Stimulated activated CD4-positive, alpha-beta T cell treated with anti-CD3 and anti-CD28 coated beads, Interleukin-1b, Interleukin-23, amount 100 ng/mL, for 48 hours (primary cell): ENCODE data around the gene NXF1.
A peak's percentile ranks its signal among the peaks of the same experiment; 100 is the strongest.
"Not testable (repeated sequence)": the region's sequence is repeated elsewhere in the genome, so short reads cannot be mapped to it uniquely, and the experiment has no call there.

Source experiments
- DNase-seq: peaks from one replicate; pipeline ENCODE4 v3.0.0-alpha.2; 2020

The NXF1 gene

DNA sequence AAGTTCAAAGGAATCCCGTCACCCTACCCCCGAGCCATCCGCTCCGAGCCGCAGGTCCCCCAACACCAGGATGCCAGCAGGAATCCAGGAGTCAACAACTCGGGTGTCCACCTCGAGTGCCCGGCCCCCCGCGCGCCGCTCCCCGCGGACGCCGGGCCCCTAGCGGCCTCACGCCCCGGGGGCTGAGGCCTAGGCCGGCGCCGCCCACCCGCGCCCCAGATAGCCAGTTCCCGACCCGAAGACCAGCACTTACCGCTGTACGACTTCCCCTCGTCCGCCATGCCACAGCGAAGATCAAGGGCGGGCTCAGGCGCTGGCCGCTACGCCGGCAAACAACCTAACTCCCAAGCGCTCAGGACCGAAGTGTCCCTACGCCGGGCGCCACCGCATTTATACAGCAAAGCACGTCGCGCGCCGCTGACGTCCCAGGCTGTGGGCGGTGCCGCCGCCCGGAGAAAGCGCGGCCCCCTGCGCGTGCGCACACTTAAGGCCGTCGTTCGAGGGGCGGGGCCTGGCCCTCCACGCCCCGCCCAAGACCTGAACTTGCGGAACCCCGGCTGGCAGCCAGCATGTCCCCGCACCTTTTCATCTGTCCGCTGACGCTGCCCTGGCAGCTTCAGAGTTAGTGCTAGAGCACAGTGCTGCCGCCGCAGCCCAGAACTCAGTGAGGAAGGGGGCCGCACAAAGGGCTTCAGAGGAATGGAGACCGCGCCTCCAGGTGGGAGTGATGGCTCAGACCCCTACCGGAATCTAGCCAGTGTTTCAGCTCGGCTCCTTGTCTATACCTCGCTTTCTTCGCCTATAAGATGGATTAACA lies at the start of gene NXF1:
Gene NXF1, minus strand, starts transcription at position 365 of the 817 bp plus-strand sequence. Its CDS starts 84 bp downstream, at position 281.
- DNase-seq: peak; percentile 94

DNA sequence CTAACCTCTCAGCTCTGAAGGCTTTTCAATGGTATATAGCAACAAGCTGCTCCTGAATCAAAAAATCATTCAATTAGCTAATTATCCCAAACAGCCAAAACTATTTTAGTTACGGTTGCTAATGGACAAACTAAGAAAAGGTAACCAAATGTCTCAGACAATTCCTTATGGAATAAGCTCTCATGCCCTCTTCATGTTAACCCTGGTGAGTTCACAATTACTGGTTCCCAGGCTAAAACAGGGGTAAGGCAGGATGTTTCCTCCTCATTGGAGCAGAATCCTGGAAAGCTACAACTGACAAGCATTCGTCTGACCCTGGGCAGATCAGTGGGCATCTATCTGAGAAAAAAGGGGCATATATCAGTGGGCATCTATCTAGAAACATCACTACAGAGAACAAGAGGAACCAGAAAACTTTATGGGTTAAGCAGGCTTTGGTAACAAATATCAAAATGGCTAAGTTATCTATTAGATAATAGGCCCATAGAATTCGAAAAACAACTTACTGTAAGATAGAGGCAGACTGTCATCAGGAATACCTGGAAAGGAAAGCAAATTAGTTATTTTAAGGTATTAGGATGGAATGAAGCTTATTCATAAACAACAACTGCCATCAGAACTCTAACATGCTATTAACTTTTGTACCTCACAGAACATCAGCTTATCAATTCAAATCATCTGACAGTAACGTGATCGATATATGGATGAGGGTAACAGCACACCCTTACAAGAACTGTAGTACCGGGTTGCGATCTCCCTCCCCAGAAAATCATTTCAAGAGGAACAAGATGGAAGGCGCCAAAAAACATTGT lies 49.0 kb upstream of the NXF1 start:
- no peak for DNase-seq

DNA sequence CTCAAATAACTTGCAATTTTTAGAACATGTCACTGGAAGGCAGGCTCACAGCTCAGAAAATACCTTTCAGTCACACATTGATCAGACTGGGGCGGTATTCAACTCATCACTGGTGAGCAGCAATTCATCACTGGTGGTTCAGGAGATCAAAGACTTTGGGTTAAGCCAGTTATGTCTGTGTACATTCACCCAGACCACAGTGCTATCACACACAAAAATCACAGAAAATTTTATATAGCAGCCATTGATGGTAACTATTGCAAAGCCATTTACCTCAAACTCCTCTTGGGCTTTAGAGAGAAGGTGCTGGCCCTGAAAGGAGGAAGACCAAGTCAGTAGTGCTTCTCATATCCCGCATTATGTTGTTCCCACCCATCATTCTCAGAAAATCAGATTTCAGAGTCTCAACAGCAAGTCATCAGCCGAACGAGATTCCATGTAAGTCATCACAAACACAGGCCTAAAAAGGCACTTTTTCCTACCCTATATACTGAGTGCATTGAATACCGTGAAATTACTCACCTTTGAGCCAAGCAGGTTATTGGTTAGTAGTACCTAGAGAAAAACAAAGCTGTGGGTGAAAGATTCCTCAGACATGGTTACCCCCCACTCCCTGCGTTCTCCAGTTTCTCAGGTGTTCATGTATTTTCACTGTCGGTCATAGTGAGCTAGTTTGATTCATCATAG lies 48.2 kb upstream of the NXF1 start:
- DNase-seq: no peak

DNA sequence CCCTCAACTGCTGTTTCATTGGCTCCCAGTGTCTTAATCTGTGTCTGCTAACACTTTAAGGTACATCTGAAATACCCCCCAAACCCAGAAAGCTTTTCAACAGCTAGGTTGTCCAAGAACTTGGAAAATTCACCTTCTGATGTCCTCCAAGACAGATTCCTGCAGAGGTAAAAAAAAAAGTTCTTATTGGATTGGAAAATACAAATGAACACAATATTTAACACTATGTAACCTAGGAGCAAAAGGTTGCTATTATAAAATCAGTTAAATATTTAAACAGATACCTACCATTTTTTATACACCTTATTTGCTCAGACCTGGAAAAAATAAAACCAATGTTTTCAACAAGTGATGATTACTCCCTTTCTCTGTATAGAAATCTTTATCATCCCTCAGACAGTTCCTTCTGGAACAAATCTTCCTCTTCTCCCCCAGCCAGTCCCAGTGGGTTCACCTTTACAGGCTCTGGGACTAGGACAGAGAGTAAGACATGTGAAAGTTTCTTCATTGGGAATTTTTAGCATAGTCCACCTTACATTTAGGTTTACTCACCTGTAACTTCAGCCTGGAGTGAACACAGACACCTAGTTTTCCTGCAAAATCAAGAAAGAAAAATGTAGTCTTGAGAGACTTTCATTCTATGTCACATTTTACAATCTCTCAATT lies 47.4 kb upstream of the NXF1 start:
- no peak for DNase-seq

DNA sequence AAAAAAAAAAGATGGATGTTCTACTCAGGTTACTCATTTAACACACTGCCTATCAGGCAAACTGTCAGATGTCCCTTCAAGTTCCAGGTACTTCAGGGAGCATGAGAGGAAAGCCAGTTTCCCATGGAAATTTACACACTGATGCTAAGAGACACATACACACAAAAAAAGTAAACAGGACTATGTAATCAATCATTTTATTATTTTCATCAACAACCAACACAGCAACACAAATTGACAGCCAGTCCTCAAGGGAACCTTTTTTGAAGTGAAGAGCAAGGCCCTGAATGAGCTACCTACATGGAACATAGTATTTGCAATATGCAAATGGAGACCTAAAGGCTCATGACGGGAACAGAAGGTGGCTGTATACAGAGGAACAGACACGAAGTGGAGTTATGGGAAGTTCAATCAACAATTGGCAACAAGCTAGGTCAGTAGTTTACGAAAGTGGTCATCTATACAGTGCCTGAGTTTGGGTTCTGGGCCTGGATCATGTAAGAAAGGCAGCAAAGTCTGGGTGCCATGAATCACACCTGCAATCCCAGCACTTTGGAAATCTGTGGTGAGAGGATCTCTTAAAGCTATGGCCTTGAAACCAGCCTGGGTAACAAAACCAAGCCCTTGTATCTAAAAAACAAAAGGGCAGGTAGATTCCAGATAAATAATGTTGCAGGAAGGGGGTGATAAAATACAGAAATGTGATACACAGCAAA lies 46.7 kb upstream of the NXF1 start:
- DNase-seq: no peak

DNA sequence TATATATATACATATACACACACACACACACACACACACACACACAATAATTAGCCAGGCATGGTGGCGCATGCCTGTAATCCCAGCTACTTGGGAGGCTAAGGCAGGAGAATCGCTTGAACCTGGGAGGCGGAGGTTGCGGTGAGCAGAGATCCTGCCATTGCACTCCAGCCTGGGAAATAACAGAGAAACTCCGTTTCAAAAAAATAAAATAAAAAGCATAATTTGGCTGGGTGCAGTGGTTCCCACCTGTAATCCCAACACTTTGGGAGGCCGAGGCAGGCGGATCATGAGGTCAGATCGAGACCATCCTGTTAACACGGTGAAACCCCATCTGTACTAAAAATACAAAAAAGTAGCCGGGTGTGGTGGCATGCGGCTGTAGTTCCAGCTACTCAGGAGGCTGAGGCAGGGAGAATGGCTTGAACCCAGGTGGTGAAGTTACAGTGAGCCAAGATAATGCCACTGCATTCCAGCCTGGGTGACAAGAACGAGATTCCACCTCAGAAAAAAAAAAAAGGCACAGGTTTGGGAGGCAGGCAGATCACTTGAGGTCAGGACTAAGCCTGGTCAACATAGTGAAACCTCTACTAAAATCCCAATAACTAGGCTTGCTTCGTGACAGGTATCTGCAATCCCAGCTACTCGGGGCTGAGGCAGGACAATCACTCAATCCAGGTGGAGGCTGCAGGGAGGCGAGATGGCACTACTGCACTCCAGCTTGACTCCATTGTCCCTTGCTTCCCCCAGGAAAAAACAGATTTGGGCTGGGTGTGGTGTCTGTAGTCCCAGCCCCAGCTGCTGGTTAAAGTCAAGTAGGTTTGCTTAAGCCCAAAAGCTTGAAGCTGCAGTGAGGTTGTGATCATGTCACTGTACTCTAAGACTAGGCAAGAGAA lies 45.9 kb upstream of the NXF1 start:
- DNase-seq: peak; percentile 49

DNA sequence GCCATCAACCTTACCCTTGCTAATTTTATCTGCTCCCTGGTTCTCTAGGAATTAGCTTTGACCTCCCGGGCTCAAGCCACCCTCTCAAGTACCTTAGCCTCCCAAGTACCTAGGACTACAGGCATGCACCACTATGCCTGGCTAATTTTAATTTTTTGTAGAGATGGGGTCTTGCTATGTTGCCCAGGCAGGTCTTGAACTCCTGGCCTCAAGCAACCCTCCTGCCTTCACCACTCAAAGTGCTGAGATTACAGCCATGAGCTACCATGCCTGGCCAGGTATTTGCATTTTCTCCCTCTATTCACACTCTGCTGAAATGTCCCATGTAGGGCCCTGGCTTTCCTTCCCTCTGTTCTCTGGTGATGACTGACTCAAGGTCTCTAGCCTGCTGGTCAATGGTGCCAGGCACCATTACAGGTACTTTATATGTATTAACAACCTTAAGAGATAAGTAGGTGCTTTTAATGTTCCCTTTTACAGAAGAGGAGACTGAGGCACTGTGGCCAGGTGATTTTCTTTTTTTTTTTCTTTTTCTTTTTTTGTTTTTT lies 42.6 kb upstream of the NXF1 start:
- no peak for DNase-seq

DNA sequence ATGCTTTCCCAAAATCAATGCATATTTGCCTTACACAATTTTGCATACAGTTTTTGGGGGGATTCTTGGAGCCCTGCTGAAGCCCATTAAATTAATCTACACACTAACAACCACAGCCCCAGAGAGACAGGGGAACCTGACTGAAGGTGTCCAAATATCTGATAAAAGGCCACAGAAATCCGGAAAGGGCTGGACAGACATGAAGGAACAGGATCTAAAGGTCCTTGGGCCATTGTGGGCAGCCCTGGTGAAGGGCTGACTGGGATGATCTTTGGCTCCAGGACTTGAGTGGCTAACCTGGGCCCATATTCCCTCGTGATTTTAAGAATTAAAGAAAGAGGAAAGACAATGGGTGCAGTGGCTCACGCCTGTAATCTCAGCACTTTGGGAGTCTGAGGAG lies 40.9 kb upstream of the NXF1 start:
- DNase-seq: no peak

DNA sequence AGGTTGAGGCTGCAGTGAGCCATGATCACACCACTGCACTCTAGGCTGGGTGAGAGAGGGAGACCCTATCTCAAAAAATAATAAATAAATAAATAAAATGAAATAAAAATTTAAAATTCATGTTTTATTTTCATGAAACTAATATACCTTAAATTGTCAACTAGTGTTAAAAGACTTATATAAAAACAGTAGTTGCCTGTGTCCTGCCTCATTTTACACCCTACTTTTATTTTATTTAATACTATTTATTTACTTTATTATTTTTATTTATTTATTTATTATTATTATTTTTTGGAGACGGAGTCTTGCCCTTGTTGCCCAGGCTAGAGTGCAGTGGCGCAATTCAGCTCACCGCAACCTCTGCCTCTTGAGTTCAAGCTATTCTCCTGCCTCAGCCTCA lies 38.9 kb upstream of the NXF1 start:
- DNase-seq: no peak

DNA sequence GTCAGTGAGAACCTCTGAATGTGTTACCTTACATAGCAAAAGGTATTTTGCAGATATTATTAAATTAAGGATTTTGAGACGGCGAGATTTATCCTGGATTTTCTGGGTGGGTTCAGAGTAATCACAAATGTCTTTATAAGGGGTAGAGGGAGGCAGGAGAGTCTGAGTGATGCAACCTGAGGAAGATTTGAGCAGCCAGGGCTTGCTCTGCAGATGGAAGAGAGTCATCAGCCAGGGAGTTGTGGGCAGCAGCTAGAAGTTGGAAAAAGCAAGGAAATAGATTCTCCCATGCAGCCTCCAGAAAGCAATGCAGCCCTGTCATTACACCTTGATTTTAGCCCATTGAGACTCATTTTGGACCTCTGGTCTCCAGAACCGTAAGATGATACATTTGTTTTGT lies 38.2 kb upstream of the NXF1 start:
- no peak for DNase-seq

DNA sequence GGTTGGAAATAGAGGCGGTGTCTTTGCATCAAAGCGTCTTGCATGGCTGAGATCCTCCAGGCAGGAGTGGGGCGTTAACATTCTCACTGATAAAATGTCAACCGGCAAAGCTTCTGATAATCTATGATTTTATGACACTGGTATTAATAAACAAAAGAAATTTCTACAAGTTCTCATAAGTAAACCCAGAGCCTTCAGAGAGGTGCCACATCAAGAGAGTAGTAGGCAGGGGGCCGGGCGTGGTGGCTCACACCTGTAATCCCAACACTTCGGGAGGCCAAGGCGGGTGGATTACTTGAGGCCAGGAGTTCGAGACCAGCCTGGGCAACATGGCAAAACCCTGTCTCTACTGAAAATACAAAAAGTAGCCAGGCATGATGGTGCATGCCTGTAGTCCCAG lies 37.7 kb upstream of the NXF1 start:
- not testable (repeated sequence) for DNase-seq

DNA sequence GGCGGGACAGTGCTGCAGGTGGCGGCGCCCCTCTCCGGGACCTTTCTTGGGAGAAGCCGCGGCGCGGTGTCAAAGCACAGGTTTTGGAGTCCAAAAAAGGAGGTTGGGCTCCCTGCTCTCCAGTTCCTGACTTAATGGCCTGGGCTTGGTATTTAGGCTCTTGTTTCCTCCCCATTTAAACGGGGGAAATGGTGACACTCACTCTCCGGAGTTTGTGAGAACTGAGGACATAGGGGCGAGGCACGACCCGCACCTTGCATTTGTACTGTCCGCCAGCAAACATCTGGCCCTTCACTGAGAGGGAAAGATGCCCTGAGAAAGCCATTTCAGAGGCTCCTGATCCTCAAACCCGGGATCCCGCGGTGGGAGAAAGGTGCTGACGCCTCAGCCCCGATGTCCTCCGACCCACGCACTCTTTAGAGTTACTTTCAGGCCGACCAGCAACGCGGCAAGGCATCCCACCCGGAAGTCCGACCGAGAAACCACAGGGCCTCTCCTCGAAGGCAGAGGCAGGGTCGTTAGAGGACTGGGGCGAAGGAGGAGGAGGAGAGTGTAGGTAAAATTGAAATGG lies 37.0 kb upstream of the NXF1 start:
- DNase-seq: peak; percentile 52

DNA sequence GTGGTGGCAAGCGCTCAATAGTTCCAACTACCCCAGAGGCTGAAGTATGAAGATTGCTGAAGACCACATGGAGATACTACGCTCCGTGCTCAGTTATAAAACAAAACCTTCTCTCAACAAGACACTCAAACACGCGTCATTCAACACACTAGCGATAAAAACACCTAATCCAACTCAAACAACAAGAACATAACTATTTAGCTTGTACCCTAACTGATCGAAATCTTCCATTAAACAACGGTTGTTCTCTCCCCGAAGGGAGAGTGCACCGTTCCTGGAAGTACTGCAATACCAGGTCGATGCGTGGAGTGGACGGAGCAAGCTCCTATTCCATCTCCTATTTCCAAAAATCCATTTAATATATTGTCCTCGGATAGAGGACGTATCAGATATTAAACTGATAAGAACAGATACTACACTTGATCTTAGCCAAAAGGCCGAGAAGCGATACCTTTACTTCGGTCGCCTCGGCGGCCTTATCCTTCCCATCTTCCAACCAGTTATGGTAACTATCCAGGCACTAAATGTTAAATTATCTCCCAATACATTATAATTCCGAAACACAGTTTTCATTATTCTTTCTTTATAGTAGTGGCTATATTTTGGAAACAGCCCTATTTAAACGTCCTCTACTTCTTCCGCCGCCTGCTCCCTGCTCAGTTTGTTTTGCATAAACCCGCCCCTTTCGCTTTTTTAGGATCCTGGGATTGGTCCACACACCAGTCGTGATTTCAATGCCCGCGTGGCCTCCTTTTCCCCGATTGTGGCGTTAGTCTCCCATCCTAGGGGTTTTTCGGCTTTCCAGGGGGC lies 36.3 kb upstream of the NXF1 start:
- DNase-seq: peak; percentile 88

DNA sequence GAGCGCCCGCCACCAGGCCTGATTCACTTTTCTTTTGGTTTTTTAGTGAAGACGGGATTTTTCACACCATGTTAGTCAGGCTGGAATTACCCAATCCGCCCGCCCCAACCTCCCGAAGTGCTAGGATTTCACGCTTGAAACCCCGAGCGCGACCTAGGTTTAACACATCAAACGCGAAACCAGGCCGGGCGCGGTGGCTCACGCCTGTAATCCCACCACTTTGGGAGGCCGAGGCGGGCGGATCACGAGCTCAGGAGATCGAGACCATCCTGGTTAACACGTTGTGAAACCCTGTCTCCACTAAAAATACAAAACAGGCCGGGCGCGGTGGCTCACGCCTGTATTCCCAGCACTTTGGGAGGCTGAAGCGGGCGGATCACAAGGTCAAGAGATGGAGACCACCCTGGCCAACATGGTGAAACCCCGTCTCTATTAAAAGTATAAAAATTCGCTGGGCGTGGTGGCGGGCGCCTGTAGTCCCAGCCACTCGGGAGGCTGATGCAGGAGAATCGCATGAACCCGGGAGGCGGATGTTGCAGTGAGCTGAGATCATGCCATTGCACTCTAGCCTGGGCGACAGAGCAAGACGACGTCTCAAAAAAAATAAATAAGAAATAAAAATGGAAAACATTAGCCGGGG lies 35.6 kb upstream of the NXF1 start:
- DNase-seq: peak; percentile 90

DNA sequence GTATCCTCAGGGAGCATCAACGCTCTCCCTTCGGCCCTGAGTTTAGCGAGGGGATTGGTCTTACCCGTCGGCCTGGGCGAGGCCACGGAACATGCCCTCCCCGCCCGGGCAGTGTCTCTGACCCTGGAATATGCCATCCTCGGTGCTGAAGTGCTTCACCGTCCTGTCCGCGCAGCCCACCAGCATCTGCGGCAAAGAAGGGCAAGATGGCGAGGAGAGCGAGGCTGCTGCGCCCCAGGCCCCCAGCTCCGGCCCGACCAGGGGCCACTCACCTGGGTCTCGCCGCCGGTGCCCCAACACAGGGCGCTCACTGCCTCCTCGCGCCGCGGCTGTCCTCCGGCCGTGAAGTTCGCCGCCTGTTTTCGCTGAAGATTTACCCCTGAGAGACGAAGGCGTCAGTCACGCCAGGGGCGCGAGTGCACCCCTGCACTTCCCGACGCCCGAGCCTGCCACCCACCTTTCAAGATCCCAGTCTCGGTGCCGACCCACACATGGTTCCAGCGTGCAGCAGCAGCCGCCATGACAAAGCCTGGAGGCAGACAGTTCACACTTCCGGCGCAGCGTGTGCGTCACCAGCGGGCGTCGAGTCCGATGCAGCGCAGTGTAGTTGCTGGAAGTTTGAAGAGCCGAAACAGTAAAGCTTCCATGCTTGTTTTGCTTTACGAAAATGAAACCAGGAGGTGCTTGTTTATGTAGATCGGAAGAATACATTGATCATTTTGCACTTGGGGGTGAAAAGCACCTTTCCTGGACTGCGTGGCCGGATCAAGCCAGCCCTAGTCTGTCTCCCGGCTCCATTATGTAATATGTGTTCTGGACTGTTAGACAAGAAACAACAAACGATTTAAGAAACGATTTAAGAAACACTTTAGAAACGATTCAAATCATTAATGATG lies 34.1 kb upstream of the NXF1 start, which contains the start of gene WDR74:
Gene WDR74, minus strand, starts transcription at position 541 of the 896 bp plus-strand sequence. Its CDS starts 20 bp downstream, at position 521.
- DNase-seq: peak; percentile 92

DNA sequence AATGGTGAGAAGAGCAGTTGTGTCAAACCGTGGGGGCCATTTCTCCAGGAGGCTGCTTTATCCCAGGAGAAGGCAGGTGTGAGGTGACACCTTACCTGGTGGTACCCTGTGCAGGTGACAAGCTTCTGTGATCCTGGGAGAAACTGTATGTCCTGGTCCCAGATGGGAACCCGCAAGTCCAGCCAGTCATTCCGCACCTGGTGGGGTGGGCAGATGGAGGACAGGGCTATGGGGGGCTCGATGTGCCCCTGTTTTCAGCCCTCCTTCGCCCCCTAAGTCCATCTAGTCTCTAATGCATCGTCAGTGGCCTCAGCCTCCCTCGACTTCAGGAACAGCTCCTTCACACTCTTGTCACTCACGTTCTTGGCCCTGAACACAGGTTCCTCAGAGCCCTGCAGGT lies 30.1 kb upstream of the NXF1 start:
- DNase-seq: no peak

DNA sequence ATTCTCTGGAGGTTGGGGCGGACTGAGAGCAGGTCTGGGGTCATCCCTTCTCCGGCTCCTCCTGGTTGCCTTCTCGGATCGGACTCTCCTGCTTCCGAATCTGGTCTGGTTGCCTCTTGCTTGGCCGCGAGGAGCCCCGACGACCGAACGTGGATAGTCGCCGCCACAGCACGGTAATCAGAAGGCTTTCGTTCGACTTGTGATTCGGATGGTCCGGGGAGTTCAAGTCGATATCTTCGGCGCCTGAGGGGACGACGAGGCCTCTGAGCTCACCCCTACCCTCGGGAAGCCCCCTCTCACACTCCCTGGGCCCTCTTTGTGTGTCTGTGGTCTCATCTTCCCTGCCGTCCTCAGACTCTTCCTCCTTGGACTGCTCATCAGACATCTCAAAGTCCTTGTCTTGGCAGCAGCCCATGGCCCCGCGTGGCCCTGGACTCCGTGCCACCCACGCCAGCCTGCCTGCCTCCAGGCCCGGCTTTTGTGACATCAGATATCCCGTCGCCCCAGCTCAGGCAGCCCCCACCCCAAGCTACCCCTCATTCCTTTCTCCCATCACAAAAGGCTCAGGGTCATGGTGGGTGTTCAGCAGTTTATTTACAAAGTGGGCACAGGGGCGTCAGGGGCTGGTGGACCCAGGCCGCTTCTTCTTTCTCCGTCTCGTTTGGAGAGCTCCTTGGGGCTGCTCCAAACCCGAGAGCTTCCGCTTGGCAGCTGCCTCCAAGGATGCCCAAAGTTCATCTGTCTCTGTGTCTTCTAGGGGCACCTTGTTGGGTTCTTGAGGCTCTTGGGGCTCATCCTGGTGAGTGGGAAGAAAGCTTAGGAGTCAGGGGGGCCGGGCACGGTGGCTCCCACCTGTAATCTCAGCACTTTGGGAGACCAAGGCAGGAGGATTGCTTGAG lies 27.3 kb upstream of the NXF1 start, which contains the start of gene TEX54:
Gene TEX54, minus strand, starts transcription at position 506 of the 899 bp plus-strand sequence.
- DNase-seq: no peak
